ENCODE results near the gene FREM2.

Gene FREM2

GRCh38 chr13:38686577-38687245 is at the start of gene FREM2:
TSS of gene FREM2 (plus strand) at chr13:38687077. CDS start at chr13:38687345, 268 bp downstream.
- no peak for DNase-seq (ENCODE audit: low read depth)

- DNase-seq (ENCODE audit: low read depth) = no peak
Observed at GRCh38 chr13:38637576-38637975, 49.3 kb upstream of the FREM2 start.

GRCh38 chr13:38641164-38641948 is 45.5 kb upstream of the FREM2 start:
- DNase-seq (ENCODE audit: low read depth) = no peak

GRCh38 chr13:38647312-38647711 is 39.6 kb upstream of the FREM2 start:
- DNase-seq (ENCODE audit: low read depth) = no peak

GRCh38 chr13:38648912-38649311 is 38.0 kb upstream of the FREM2 start:
- DNase-seq (ENCODE audit: low read depth) = no peak

GRCh38 chr13:38656699-38657098 is 30.2 kb upstream of the FREM2 start:
- no peak for DNase-seq (ENCODE audit: low read depth)

GRCh38 chr13:38657191-38657590 is 29.7 kb upstream of the FREM2 start:
- DNase-seq (ENCODE audit: low read depth) = no peak

GRCh38 chr13:38658906-38659305 is 28.0 kb upstream of the FREM2 start:
- DNase-seq (ENCODE audit: low read depth) = no peak

GRCh38 chr13:38661010-38661675 is 25.7 kb upstream of the FREM2 start:
- no peak for DNase-seq (ENCODE audit: low read depth)

GRCh38 chr13:38662362-38662761 is 24.5 kb upstream of the FREM2 start:
- peak; percentile 11 for DNase-seq (ENCODE audit: low read depth)

GRCh38 chr13:38664906-38665305 is 22.0 kb upstream of the FREM2 start:
- DNase-seq (ENCODE audit: low read depth) = no peak

- no peak for DNase-seq (ENCODE audit: low read depth)
Observed at GRCh38 chr13:38667526-38668109, 19.3 kb upstream of the FREM2 start.

GRCh38 chr13:38669234-38669964 is 17.5 kb upstream of the FREM2 start:
- DNase-seq (ENCODE audit: low read depth) = no peak

- DNase-seq (ENCODE audit: low read depth) = no peak
Observed at GRCh38 chr13:38670627-38671026, 16.2 kb upstream of the FREM2 start.

- DNase-seq (ENCODE audit: low read depth) = no peak
Observed at GRCh38 chr13:38671980-38672379, 14.9 kb upstream of the FREM2 start.

- no peak for DNase-seq (ENCODE audit: low read depth)
Observed at GRCh38 chr13:38674208-38674607, 12.7 kb upstream of the FREM2 start.

GRCh38 chr13:38680912-38681311 is 6.0 kb upstream of the FREM2 start:
- DNase-seq (ENCODE audit: low read depth) = no peak

GRCh38 chr13:38684714-38685113 is 2.2 kb upstream of the FREM2 start:
- no peak for DNase-seq (ENCODE audit: low read depth)

GRCh38 chr13:38685431-38685830 is 1.4 kb upstream of the FREM2 start:
- no peak for DNase-seq (ENCODE audit: low read depth)

- DNase-seq (ENCODE audit: low read depth) = no peak
Observed at GRCh38 chr13:38685974-38686576, 802 bp upstream of the FREM2 start.

All from fibroblast of gingiva (primary cell).